ENCODE data around the gene PLCG2.
"Not testable (repeated sequence)": the region's sequence is repeated elsewhere in the genome, so short reads cannot be mapped to it uniquely, and the experiment has no call there.

Gene PLCG2

DNA sequence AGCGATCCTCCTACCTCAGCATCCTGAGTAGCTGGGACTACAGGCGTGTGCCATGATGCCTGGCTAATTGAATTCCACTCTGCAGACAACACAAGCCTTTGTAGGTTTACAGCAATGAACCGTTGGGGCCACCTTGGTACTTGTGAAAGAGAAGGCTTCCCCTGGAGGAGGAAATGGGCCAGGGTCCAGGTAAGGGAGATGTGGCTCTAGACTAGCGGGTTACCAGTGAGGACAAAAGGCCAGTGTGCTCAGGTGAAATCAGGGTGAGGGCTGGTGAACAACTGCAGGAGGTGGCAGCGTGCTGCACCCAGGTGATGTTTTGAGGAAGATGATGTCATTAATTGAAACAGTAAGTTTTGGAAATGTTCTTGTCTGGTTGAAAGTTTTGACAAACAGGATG is 225.5 kb downstream of the PLCG2 start:
- ATAC-seq (no peak), DNase-seq (no peak)

DNA sequence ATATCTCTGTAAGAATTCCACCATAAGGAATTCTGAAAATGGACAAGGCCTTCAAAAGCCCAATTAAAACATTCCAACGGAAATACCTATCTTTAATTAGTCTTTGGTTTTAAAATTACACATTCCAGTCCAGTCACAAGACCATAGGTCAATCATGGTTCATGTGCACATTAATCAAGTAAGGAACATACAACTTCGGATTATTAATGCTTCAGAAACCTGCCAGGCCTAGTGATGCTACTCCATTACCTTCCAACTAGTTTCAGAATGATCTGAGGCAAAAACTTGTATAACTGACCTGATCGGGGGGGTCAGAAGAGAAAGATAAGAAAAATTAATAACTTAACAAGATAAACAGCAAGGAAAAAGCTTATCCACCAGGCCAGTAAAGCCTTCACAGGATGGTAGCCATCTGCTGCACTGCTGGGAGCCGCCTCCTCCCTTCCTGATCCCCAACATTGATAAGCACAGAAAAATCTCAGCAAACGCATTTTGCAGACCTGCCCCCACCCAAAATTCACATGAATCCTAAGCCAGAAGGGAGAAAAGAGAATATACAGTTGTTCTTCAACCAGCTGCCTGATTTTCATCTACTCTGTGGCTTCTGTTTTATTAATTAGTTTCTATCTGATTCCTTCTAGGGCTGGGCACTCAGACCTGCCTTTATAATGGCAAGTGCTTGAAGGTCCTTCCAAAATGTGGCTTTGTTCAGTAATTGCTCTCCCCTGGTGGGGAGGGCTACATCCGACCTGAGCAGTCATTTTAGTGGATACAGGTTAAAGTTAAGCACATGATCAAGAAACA is 226.1 kb downstream of the PLCG2 start:
- ATAC-seq (no peak), DNase-seq (no peak)

DNA sequence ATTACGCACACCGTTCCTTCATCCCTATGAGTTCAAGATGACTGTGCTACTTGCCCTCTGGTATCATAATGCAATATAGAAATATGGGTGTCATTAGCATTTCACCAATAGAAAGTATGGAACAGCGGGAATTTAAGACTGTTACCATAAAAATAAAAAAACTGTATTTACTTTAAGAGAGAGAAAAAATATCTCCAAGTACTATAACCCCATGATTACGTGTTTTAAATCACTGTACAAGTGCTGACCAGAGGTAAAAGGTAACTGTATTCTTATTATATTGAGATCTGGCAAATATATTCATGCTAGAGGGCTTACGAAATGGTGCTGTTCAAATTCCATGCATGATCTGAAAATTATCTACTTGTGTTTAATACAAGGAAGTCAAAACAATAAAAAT is 226.9 kb downstream of the PLCG2 start:
- ATAC-seq = no peak
- no peak for DNase-seq

DNA sequence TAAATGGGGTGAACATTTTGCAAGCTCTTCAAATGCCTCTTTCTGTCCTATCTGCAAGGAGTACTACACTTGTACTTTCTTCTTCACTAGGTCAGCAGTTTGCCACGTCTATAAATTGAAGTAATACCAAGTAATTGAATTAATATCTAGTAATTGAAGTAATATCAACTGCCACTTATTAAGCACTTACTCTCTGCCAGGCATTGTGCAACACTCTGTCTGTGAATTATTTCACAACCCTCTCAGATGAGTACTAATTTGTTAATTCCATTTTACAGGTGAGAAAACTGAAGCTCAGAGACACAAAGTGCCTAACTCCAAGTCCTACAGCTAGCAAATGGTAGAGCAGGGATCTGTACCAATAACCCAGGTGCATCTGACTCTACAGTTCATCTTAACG is 228.1 kb downstream of the PLCG2 start:
- DNase-seq (no peak), ATAC-seq (no peak)

DNA sequence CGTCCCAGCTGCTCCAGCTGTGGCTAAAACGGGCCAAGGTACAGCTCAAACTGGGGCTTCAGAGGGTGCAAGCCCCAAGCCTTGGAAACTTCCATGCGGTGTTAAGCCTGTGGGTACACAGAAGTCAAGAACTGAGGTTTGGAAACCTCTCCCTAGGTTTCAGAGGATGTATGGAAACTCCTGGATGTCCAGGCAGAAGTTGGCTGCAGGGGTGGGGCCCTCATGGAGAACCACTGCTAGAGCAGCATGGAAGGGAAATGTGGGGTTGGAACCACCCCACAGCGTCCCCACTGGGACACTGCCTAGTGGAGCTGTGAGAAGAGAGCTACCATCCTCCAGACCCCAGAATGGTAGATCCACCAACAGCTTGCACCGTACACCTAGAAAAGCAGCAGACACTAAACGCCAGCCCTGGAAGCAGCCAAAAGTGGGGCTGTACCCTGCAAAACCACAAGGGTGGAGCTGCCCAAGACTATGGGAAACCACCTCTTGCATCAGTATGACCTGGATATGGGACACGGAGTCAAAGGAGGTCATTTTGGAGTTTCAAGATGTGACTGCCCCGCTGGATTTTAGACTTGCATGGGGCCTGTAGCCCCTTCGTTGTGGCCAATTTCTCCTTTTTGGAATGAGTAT is 230.0 kb downstream of the PLCG2 start:
- ATAC-seq (no peak), DNase-seq (no peak)

DNA sequence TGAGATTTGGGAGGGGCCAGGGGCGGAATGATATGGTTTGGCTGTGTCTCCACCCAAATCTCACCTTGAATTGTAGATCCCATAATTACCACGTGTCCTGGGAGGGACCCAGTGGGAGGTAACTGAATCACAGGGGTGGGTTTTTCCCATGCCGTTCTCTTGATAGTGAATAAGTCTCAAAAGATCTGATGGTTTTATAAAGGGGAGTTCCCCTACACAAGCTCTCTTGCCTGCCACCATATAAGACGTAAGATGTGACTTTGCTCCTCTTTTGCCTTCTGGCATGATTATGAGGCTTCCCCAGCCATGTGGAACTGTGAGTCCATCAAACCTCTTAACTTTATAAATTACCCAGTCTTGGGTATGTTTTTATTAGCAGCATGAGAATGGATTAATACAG is 230.7 kb downstream of the PLCG2 start:
- not testable (repeated sequence) for ATAC-seq, DNase-seq

DNA sequence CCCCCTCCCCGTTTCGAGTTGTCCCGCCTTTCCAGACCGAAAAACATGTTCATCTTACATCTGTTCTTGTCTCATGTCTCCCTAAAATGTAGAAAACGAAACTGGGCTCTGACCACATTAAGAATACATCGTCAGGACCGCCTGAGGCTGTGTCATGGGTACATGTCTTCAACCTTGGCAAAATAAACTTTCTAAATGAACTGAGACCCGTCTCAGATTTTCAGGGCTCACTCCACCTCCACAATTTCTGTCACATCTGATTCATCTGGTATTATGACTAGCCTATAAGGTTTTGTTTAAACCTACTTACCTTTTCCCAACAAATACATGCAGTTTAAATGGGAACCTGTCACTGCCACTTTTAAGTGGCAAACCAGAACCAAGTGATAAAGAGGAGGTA is 231.6 kb downstream of the PLCG2 start:
- no peak for DNase-seq
- no peak for ATAC-seq

DNA sequence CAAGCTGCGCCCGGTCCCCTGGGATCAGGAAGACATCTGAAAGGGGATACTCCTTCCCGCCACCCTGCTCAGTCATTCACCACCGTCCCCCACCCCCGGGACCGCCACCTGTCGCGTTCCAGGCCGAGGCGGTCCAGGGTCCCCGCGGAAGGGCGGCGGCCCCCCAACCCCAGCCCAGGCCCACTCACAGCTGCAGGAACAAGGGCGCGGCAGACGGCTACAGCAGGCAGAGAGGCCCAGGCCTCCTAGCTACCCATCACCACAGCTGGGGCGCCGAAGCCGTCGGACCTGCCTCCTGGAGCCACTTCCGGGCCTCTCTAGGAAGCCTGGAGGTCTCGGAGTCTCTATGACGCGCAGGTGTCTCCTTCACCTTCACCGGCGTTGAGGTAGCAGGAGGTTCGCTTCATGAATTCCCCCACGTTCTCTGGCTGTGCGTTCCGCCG is 232.1 kb downstream of the PLCG2 start, which contains the start of gene SDR42E1:
TSS of gene SDR42E1 (minus strand) at position 272 of the 443 bp plus-strand sequence. CDS start 10,612 bp downstream, outside the sequence.
- peak; percentile 70 for ATAC-seq
- DNase-seq = peak; percentile 45
